SK-N-SH (cell line): ENCODE data around the gene ACVRL1. TPM values are rescaled to one million over a fixed set of nuclear protein-coding genes. Genes with fewer than 3 reads are reported as not detected.

ENCODE experiments used
- CTCF ChIA-PET: fragments of 300-600, 350-600 bp; formaldehyde crosslinking; extraction: SDS; loops from one replicate; lab custom pipeline; 2021; lab: Yijun Ruan, JAX
- POLR2A ChIA-PET: fragments of 350-600 bp; sonication (Branson Sonifier 250); formaldehyde crosslinking; extraction: SDS; loops from one replicate; lab custom pipeline; 2020; ENCODE audit warnings: antibody characterized with exemption, inconsistent platforms; lab: Yijun Ruan, JAX
- DNase-seq: peaks from one replicate; pipeline ENCODE4 v3.0.0; 2012
- H2AFZ ChIP-seq: fragments of 200-600 bp; sonication (generic); 2 replicates; pipeline ENCODE4 v1.8.1; 2016; ENCODE audit warnings: antibody characterized with exemption, mild to moderate bottlenecking, low read depth
- H3F3A ChIP-seq: fragments of 200-600 bp; sonication (generic); replicated peaks from 2 replicates; pipeline ENCODE3; 2016; ENCODE audit warnings: antibody characterized with exemption, mild to moderate bottlenecking; ENCODE audit not compliant: insufficient read depth
- H3K27ac ChIP-seq, 2 experiments: fragments of 200-500 bp in 1 of 2; fragments of 200-600 bp in 1 of 2; sonication (Bioruptor generic) in 1 of 2; sonication (generic), shearing (Covaris generic) in 1 of 2; 2 replicates each; pipeline versions ENCODE4 v1.5.1 to v1.6.1; 2014 to 2016; ENCODE audit warnings: low read depth in 2 of 2, inconsistent platforms in 1 of 2, low read length in 1 of 2, mild to moderate bottlenecking in 1 of 2, mixed read lengths in 1 of 2
- H3K27me3 ChIP-seq: fragments of 200-600 bp; sonication (generic), shearing (Covaris generic); 2 replicates; pipeline ENCODE4 v1.6.1; 2016; ENCODE audit warnings: mixed run types; ENCODE audit not compliant: insufficient read depth
- H3K36me3 ChIP-seq, 2 experiments: fragments of 200-500 bp in 1 of 2; fragments of 200-600 bp in 1 of 2; sonication (Bioruptor generic) in 1 of 2; sonication (generic) in 1 of 2; replicated peaks in 1 of 2; 2 replicates each; pipeline versions ENCODE3 to v1.5.1; 2014 to 2016; ENCODE audit warnings: low read length in 1 of 2, mild to moderate bottlenecking in 1 of 2; ENCODE audit not compliant: insufficient read depth in 2 of 2, control insufficient read depth in 1 of 2
- H3K4me1 ChIP-seq, 2 experiments: fragments of 200-500 bp in 1 of 2; fragments of 200-600 bp in 1 of 2; sonication (Bioruptor generic) in 1 of 2; sonication (generic), shearing (Covaris generic) in 1 of 2; 2 replicates each; pipeline versions ENCODE4 v1.5.1 to v1.6.1; 2014 to 2016; ENCODE audit warnings: low read depth in 1 of 2, low read length in 1 of 2, mixed run types in 1 of 2; ENCODE audit not compliant: insufficient read depth in 2 of 2, control insufficient read depth in 1 of 2
- H3K4me2 ChIP-seq: fragments of 200-600 bp; sonication (generic), shearing (Covaris generic); 2 replicates; pipeline ENCODE4 v1.6.1; 2017; ENCODE audit warnings: mixed run types
- H3K4me3 ChIP-seq, 2 experiments: fragments of 200-500 bp in 1 of 2; fragments of 200-600 bp in 1 of 2; sonication (Bioruptor generic) in 1 of 2; sonication (generic), shearing (Covaris generic) in 1 of 2; 2 replicates each; pipeline versions ENCODE4 v1.5.1 to v1.8.1; 2014 to 2016; ENCODE audit warnings: low read depth in 2 of 2, inconsistent platforms in 1 of 2, low read length in 1 of 2, mild to moderate bottlenecking in 1 of 2, mixed read lengths in 1 of 2, moderate library complexity in 1 of 2
- H3K79me2 ChIP-seq: fragments of 200-600 bp; sonication (generic); 2 replicates; pipeline ENCODE4 v1.8.1; 2017; ENCODE audit warnings: mild to moderate bottlenecking; ENCODE audit not compliant: insufficient read depth
- H3K9ac ChIP-seq: fragments of 200-600 bp; sonication (generic); 2 replicates; pipeline ENCODE4 v1.6.1; 2017; ENCODE audit warnings: mixed run types
- H3K9me2 ChIP-seq: fragments of 200-600 bp; sonication (generic); 2 replicates; pipeline ENCODE4 v1.6.1; 2017; ENCODE audit warnings: mixed run types
- H3K9me3 ChIP-seq: fragments of 200-600 bp; sonication (generic); 2 replicates; pipeline ENCODE4 v1.6.1; 2017; ENCODE audit warnings: mixed run types, mild to moderate bottlenecking, moderate library complexity
- H4K20me1 ChIP-seq: fragments of 200-600 bp; sonication (generic); 2 replicates; pipeline ENCODE4 v1.6.1; 2017; ENCODE audit warnings: mild to moderate bottlenecking, mixed run types; ENCODE audit not compliant: insufficient read depth
- FOXM1 ChIP-seq: IDR thresholded peaks from 2 replicates; pipeline ENCODE4 v1.4.0; 2012; ENCODE audit warnings: low read depth, mild to moderate bottlenecking
- MXI1 ChIP-seq: IDR thresholded peaks from 2 replicates; pipeline ENCODE4 v1.6.1; 2012; ENCODE audit warnings: mild to moderate bottlenecking, low read depth, low read length, improper control_type of control experiment
- NRF1 ChIP-seq: IDR thresholded peaks from 2 replicates; pipeline ENCODE4 v1.6.1; 2012; ENCODE audit warnings: low read depth, mild to moderate bottlenecking, low read length
- POLR2AphosphoS5 ChIP-seq: IDR thresholded peaks from 2 replicates; pipeline ENCODE4 v1.6.1; 2012; ENCODE audit warnings: low read depth, low read length
- RAD21 ChIP-seq: IDR thresholded peaks from 2 replicates; pipeline ENCODE4 v1.6.1; 2012; ENCODE audit warnings: mild to moderate bottlenecking, low read length
- WGBS: methylation state at CpG from one replicate; pipeline ENCODE4 v1.1.6; 2017; ENCODE audit warnings: low lambda C conversion rate; 5-methylcytosine and 5-hydroxymethylcytosine counted together
- polyA plus RNA-seq, 3 experiments: library from polyadenylated mRNA; depleted of rRNA; stranded (reverse); fragments of >200 nt; gene quantifications; 2 replicates each; pipeline ENCODE4 v1.2.3, GENCODE V29; 2012
- TF ChIP-seq, protein P1 (sequence below): fragments of 200-600 bp; sonication (generic); IDR thresholded peaks from 2 replicates; pipeline ENCODE4 v1.6.1; 2017; ENCODE audit warnings: antibody characterized with exemption, mild to moderate bottlenecking, moderate library complexity
- TF ChIP-seq, protein P2 (sequence below): IDR thresholded peaks from 2 replicates; pipeline ENCODE4 v1.4.0; 2012; ENCODE audit warnings: low read depth, borderline replicate concordance
- TF ChIP-seq, protein P3 (sequence below): IDR thresholded peaks from 2 replicates; pipeline ENCODE4 v1.6.1; 2012; ENCODE audit warnings: mild to moderate bottlenecking, low read depth, low read length, moderate library complexity
- TF ChIP-seq, protein P4 (sequence below): fragments of 150-350 bp; IDR thresholded peaks from 2 replicates; pipeline ENCODE4 v1.6.1; 2017; ENCODE audit warnings: antibody characterized with exemption, low read length, low read depth, borderline replicate concordance

The ACVRL1 gene
- polyA plus RNA-seq, 1 of the 3 experiments (the other 2 are of a cell fraction) = 0.07 TPM

DNA sequence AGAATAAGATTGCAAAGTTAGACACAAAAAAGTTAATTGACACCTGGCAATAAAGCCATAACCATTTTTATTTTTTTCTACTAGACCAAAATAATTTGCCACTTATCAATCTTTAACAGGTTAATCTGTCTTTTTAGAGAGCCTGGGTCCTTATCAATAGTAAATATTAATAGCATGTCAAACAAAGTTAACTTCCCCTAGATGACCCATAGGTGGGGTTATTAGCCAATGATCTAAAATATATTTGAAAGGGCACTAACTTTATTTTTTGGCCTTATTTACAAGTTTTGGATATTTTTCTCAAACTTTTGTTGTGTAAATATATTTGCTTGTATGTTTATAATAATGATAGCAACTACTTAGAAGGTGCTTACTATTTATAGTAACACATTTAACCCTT lies 15.5 kb upstream of the ACVRL1 start:
- CTCF ChIA-PET = interaction anchor here (0.6 to 12.2 kb wide), 15 partner anchors 13 to 1699 kb away, joined by 3 to 141 read pairs (median 5); partner anchors contain the start of gene TAMALIN
- Histone ChIP-seq H3K9me2 (no peaks in the 10 kb centered on the region), H3K4me2 (no peak overlapping the region), H3K79me2 (no peaks in the 10 kb centered on the region), H3K27me3 (no peaks in the 10 kb centered on the region), H3K9ac (no peak overlapping the region), H4K20me1 (no peaks in the 10 kb centered on the region), H3K4me1 (peaks cover 0 to 9% of the 10 kb centered on the region in 2 experiments; a peak in 1 of 4 replicates), H3K36me3 (no peaks in the 10 kb centered on the region), H2AFZ (no peak overlapping the region), H3K9me3 (no peaks in the 10 kb centered on the region), H3K27ac (no peak overlapping the region), H3K4me3 (no peak overlapping the region), H3F3A (no peaks in the 10 kb centered on the region)
- POLR2A ChIA-PET = no interaction called here
- no peak for DNase-seq
- TF ChIP-seq RAD21 (peak; percentile 68), POLR2AphosphoS5 (no peak)
- TF ChIP-seq, protein P1, sequence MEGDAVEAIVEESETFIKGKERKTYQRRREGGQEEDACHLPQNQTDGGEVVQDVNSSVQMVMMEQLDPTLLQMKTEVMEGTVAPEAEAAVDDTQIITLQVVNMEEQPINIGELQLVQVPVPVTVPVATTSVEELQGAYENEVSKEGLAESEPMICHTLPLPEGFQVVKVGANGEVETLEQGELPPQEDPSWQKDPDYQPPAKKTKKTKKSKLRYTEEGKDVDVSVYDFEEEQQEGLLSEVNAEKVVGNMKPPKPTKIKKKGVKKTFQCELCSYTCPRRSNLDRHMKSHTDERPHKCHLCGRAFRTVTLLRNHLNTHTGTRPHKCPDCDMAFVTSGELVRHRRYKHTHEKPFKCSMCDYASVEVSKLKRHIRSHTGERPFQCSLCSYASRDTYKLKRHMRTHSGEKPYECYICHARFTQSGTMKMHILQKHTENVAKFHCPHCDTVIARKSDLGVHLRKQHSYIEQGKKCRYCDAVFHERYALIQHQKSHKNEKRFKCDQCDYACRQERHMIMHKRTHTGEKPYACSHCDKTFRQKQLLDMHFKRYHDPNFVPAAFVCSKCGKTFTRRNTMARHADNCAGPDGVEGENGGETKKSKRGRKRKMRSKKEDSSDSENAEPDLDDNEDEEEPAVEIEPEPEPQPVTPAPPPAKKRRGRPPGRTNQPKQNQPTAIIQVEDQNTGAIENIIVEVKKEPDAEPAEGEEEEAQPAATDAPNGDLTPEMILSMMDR = peak; percentile 61

DNA sequence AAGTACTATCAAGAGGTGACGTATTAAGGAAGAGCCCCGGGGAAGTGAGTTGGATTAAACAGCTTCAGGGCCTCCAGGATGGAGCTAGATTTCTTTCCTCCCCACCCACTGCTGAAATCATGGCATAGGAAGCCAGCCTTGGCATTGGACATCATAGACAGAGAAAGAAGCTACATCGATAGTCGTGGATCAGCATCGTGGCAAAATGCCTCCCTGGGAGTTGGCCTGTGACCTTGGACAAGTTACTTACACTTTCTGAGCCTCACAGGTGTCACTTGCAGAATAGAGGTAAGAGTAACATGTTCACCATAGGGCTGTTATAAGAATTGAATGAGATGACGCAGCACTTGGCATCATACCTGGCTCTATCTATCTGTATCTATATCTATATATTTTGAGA lies 13.5 kb upstream of the ACVRL1 start:
- Histone ChIP-seq H3K4me3 (no peak overlapping the region), H3F3A (no peaks in the 10 kb centered on the region), H3K4me1 (peaks cover 0 to 9% of the 10 kb centered on the region in 2 experiments; a peak in 1 of 4 replicates), H3K79me2 (no peaks in the 10 kb centered on the region), H3K9me3 (no peaks in the 10 kb centered on the region), H3K27me3 (no peaks in the 10 kb centered on the region), H4K20me1 (no peaks in the 10 kb centered on the region), H2AFZ (no peak overlapping the region), H3K36me3 (no peaks in the 10 kb centered on the region), H3K4me2 (no peak overlapping the region), H3K9ac (no peak overlapping the region), H3K9me2 (no peaks in the 10 kb centered on the region), H3K27ac (no peak overlapping the region)
- 84% methylated on average over 6 of the region's 6 CpGs for WGBS
- TF ChIP-seq, protein P2, sequence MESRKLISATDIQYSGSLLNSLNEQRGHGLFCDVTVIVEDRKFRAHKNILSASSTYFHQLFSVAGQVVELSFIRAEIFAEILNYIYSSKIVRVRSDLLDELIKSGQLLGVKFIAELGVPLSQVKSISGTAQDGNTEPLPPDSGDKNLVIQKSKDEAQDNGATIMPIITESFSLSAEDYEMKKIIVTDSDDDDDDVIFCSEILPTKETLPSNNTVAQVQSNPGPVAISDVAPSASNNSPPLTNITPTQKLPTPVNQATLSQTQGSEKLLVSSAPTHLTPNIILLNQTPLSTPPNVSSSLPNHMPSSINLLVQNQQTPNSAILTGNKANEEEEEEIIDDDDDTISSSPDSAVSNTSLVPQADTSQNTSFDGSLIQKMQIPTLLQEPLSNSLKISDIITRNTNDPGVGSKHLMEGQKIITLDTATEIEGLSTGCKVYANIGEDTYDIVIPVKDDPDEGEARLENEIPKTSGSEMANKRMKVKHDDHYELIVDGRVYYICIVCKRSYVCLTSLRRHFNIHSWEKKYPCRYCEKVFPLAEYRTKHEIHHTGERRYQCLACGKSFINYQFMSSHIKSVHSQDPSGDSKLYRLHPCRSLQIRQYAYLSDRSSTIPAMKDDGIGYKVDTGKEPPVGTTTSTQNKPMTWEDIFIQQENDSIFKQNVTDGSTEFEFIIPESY = no peak
- no peak for TF ChIP-seq NRF1
- no peak for TF ChIP-seq MXI1
- no peak for TF ChIP-seq FOXM1
- TF ChIP-seq, protein P3, sequence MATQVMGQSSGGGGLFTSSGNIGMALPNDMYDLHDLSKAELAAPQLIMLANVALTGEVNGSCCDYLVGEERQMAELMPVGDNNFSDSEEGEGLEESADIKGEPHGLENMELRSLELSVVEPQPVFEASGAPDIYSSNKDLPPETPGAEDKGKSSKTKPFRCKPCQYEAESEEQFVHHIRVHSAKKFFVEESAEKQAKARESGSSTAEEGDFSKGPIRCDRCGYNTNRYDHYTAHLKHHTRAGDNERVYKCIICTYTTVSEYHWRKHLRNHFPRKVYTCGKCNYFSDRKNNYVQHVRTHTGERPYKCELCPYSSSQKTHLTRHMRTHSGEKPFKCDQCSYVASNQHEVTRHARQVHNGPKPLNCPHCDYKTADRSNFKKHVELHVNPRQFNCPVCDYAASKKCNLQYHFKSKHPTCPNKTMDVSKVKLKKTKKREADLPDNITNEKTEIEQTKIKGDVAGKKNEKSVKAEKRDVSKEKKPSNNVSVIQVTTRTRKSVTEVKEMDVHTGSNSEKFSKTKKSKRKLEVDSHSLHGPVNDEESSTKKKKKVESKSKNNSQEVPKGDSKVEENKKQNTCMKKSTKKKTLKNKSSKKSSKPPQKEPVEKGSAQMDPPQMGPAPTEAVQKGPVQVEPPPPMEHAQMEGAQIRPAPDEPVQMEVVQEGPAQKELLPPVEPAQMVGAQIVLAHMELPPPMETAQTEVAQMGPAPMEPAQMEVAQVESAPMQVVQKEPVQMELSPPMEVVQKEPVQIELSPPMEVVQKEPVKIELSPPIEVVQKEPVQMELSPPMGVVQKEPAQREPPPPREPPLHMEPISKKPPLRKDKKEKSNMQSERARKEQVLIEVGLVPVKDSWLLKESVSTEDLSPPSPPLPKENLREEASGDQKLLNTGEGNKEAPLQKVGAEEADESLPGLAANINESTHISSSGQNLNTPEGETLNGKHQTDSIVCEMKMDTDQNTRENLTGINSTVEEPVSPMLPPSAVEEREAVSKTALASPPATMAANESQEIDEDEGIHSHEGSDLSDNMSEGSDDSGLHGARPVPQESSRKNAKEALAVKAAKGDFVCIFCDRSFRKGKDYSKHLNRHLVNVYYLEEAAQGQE = no peak
- TF ChIP-seq, protein P4, sequence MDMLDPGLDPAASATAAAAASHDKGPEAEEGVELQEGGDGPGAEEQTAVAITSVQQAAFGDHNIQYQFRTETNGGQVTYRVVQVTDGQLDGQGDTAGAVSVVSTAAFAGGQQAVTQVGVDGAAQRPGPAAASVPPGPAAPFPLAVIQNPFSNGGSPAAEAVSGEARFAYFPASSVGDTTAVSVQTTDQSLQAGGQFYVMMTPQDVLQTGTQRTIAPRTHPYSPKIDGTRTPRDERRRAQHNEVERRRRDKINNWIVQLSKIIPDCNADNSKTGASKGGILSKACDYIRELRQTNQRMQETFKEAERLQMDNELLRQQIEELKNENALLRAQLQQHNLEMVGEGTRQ = no peak
- ChIA-PET CTCF (interaction anchor here (0.9 to 11.9 kb wide), 26 partner anchors 10 to 129 kb away, joined by 3 to 141 read pairs (median 12); partner anchors contain the start of genes ACVR1B and ACVRL1), POLR2A (no interaction called here)
- no peak for DNase-seq
